Stimulated activated naive CD8-positive, alpha-beta T cell treated with anti-CD3 and anti-CD28 coated beads, Interleukin-15, Interleukin-2, amounts not matched to agents 100 ng/mL and 50 ng/mL, for 24 hours (primary cell): Measurements from ENCODE around the gene SYT11.
A peak's percentile ranks its signal among the peaks of the same experiment; 100 is the strongest.

ENCODE experiments used
- H3K27ac Mint-ChIP-seq: one replicate; pipeline ENCODE4 v1.8.0; 2021; ENCODE audit warnings: mild to moderate bottlenecking, mixed read lengths
- H3K27me3 Mint-ChIP-seq: one replicate; pipeline ENCODE4 v1.8.0; 2021; ENCODE audit warnings: mixed read lengths
- H3K36me3 Mint-ChIP-seq: one replicate; pipeline ENCODE4 v1.8.0; 2021; ENCODE audit warnings: low read depth, mixed read lengths
- H3K4me1 Mint-ChIP-seq: one replicate; pipeline ENCODE4 v1.8.0; 2021; ENCODE audit warnings: low read depth, mixed read lengths
- H3K4me3 Mint-ChIP-seq: one replicate; pipeline ENCODE4 v1.8.0; 2021; ENCODE audit warnings: mild to moderate bottlenecking, mixed read lengths
- H3K9me3 Mint-ChIP-seq: one replicate; pipeline ENCODE4 v1.8.0; 2021; ENCODE audit warnings: mixed read lengths

SYT11 gene

GRCh38 chr1:155856257-155856974 is 3.0 kb upstream of the SYT11 start:
- Mint-ChIP-seq H3K4me3 (peak overlapping the region; percentile 97), H3K36me3 (peaks cover 21% of the 10 kb centered on the region), H3K4me1 (peaks cover 79% of the 10 kb centered on the region), H3K27ac (peak overlapping the region; percentile 94), H3K27me3 (no peaks in the 10 kb centered on the region), H3K9me3 (no peaks in the 10 kb centered on the region)

GRCh38 chr1:155856975-155857930 is 2.1 kb upstream of the SYT11 start, which contains the start of gene GON4L:
TSS of gene GON4L (minus strand) at chr1:155857214. CDS start at chr1:155853780, 3,434 bp downstream.
- Mint-ChIP-seq H3K27me3 (no peaks in the 10 kb centered on the region), H3K4me1 (peaks cover 72% of the 10 kb centered on the region), H3K4me3 (peak within 1 kb of the TSS; percentile 97), H3K9me3 (no peaks in the 10 kb centered on the region), H3K36me3 (peaks cover 13% of the 10 kb centered on the region), H3K27ac (peak within 1 kb of the TSS; percentile 94)

- Mint-ChIP-seq H3K4me3 (peak overlapping the region; percentile 83), H3K9me3 (no peaks in the 10 kb centered on the region)
Observed at GRCh38 chr1:155858800-155859233, 550 bp upstream of the SYT11 start.

GRCh38 chr1:155859881-155860871 is 809 bp downstream of the SYT11 start:
- peak overlapping the region; percentile 83 for H3K4me3 Mint-ChIP-seq
- H3K4me1 Mint-ChIP-seq: peaks cover 56% of the 10 kb centered on the region
- H3K27ac Mint-ChIP-seq: peak overlapping the region; percentile 94
- no peaks in the 10 kb centered on the region for H3K27me3 Mint-ChIP-seq
- no peaks in the 10 kb centered on the region for H3K36me3 Mint-ChIP-seq
- H3K9me3 Mint-ChIP-seq: no peaks in the 10 kb centered on the region

More at GRCh38 chr1:155858800-155859233, 550 bp upstream of the SYT11 start:
- H3K36me3 Mint-ChIP-seq: peaks cover under 1% of the 10 kb centered on the region
- no peaks in the 10 kb centered on the region for H3K27me3 Mint-ChIP-seq
- H3K4me1 Mint-ChIP-seq: peaks cover 56% of the 10 kb centered on the region
- peak overlapping the region; percentile 94 for H3K27ac Mint-ChIP-seq

- Mint-ChIP-seq H3K36me3 (no peaks in the 10 kb centered on the region), H3K4me1 (peaks cover 50% of the 10 kb centered on the region)
Observed at GRCh38 chr1:155860970-155861510, 1.7 kb downstream of the SYT11 start.

GRCh38 chr1:155861896-155862295 is 2.5 kb downstream of the SYT11 start:
- Mint-ChIP-seq H3K36me3 (no peaks in the 10 kb centered on the region), H3K27me3 (no peaks in the 10 kb centered on the region), H3K27ac (no peak overlapping the region), H3K4me1 (peaks cover 44% of the 10 kb centered on the region), H3K9me3 (no peaks in the 10 kb centered on the region), H3K4me3 (no peak overlapping the region)

More at GRCh38 chr1:155860970-155861510, 1.7 kb downstream of the SYT11 start:
- Mint-ChIP-seq H3K4me3 (peak overlapping the region; percentile 83), H3K9me3 (no peaks in the 10 kb centered on the region), H3K27ac (peak overlapping the region; percentile 94), H3K27me3 (no peaks in the 10 kb centered on the region)

GRCh38 chr1:155864393-155864792 is 5.0 kb downstream of the SYT11 start:
- no peaks in the 10 kb centered on the region for H3K36me3 Mint-ChIP-seq
- H3K27me3 Mint-ChIP-seq: no peaks in the 10 kb centered on the region
- no peak overlapping the region for H3K27ac Mint-ChIP-seq
- peaks cover 20% of the 10 kb centered on the region for H3K4me1 Mint-ChIP-seq
- no peak overlapping the region for H3K4me3 Mint-ChIP-seq
- no peaks in the 10 kb centered on the region for H3K9me3 Mint-ChIP-seq

- H3K4me3 Mint-ChIP-seq: no peak overlapping the region
- no peak overlapping the region for H3K27ac Mint-ChIP-seq
- H3K36me3 Mint-ChIP-seq: no peaks in the 10 kb centered on the region
- H3K9me3 Mint-ChIP-seq: no peaks in the 10 kb centered on the region
- H3K4me1 Mint-ChIP-seq: no peaks in the 10 kb centered on the region
- H3K27me3 Mint-ChIP-seq: no peaks in the 10 kb centered on the region
Observed at GRCh38 chr1:155867766-155868165, 8.4 kb downstream of the SYT11 start.

- H3K36me3 Mint-ChIP-seq: no peaks in the 10 kb centered on the region
- H3K27ac Mint-ChIP-seq: no peak overlapping the region
- H3K4me1 Mint-ChIP-seq: no peaks in the 10 kb centered on the region
- H3K9me3 Mint-ChIP-seq: no peaks in the 10 kb centered on the region
- no peak overlapping the region for H3K4me3 Mint-ChIP-seq
- no peaks in the 10 kb centered on the region for H3K27me3 Mint-ChIP-seq
Observed at GRCh38 chr1:155871390-155871789, 12.0 kb downstream of the SYT11 start.

GRCh38 chr1:155872527-155872926 is 13.2 kb downstream of the SYT11 start:
- Mint-ChIP-seq H3K36me3 (no peaks in the 10 kb centered on the region), H3K4me1 (no peaks in the 10 kb centered on the region), H3K4me3 (no peak overlapping the region)

GRCh38 chr1:155873860-155874259 is 14.5 kb downstream of the SYT11 start:
- no peaks in the 10 kb centered on the region for H3K4me1 Mint-ChIP-seq
- H3K27ac Mint-ChIP-seq: no peak overlapping the region
- no peaks in the 10 kb centered on the region for H3K9me3 Mint-ChIP-seq
- H3K4me3 Mint-ChIP-seq: no peak overlapping the region
- H3K36me3 Mint-ChIP-seq: no peaks in the 10 kb centered on the region
- no peaks in the 10 kb centered on the region for H3K27me3 Mint-ChIP-seq

More at GRCh38 chr1:155872527-155872926, 13.2 kb downstream of the SYT11 start:
- Mint-ChIP-seq H3K9me3 (no peaks in the 10 kb centered on the region), H3K27me3 (no peaks in the 10 kb centered on the region), H3K27ac (no peak overlapping the region)

- H3K27ac Mint-ChIP-seq: no peak overlapping the region
- H3K27me3 Mint-ChIP-seq: no peaks in the 10 kb centered on the region
- H3K4me3 Mint-ChIP-seq: no peak overlapping the region
- H3K9me3 Mint-ChIP-seq: no peaks in the 10 kb centered on the region
- H3K4me1 Mint-ChIP-seq: peaks cover 5% of the 10 kb centered on the region
- H3K36me3 Mint-ChIP-seq: peaks cover 4% of the 10 kb centered on the region
Observed at GRCh38 chr1:155877945-155878344, 18.6 kb downstream of the SYT11 start.

- Mint-ChIP-seq H3K27ac (no peak overlapping the region), H3K27me3 (no peaks in the 10 kb centered on the region), H3K4me1 (peaks cover 5% of the 10 kb centered on the region), H3K36me3 (peaks cover 4% of the 10 kb centered on the region), H3K9me3 (no peaks in the 10 kb centered on the region), H3K4me3 (no peak overlapping the region)
Observed at GRCh38 chr1:155880251-155880650, 20.9 kb downstream of the SYT11 start.

GRCh38 chr1:155880950-155881349 is 21.6 kb downstream of the SYT11 start:
- H3K27ac Mint-ChIP-seq: no peak overlapping the region
- no peak overlapping the region for H3K4me3 Mint-ChIP-seq
- peaks cover 4% of the 10 kb centered on the region for H3K36me3 Mint-ChIP-seq
- no peaks in the 10 kb centered on the region for H3K9me3 Mint-ChIP-seq
- no peaks in the 10 kb centered on the region for H3K27me3 Mint-ChIP-seq
- H3K4me1 Mint-ChIP-seq: peaks cover 5% of the 10 kb centered on the region
